ENCODE results near the gene PDCD11.

DNA sequence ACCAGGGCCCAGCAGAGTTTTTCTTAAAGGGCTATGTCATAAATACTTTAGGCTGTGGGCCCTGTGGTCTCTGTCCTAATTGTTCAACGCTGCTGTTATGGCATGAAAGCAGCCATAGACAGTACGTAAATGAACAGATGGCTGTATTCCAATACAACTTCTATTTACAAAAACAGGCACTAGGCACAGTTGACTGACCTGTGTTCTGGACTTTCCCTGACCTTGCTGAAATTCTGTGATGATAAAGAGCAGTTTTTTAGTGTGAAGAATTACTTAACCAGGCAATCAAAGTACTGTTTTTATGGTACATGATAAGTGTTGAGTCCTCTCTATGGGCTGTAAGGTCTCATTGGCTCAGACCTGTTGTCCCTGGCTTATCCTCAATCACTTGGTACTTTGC lies 17.1 kb downstream of the PDCD11 start:
- no peak for TF ChIP-seq POLR2AphosphoS5 (IDR thresholded peaks at IDR 0.05; ENCODE audit: low read depth, low read length)
- no peak for TF ChIP-seq POLR2A (IDR thresholded peaks at IDR 0.05; ENCODE audit: low read depth, low read length)
- TF ChIP-seq TAF1 (IDR thresholded peaks at IDR 0.05; ENCODE audit: low read depth, low read length): no peak
- TF ChIP-seq POU2F2 (IDR thresholded peaks at IDR 0.05; ENCODE audit: low read depth, low read length): no peak
- no peak for TF ChIP-seq SPI1 (IDR thresholded peaks at IDR 0.05; ENCODE audit: low read depth, low read length)
- TF ChIP-seq PAX5 (IDR thresholded peaks at IDR 0.05; ENCODE audit: insufficient read depth, low read length, severe bottlenecking): no peak

All from GM12891 (cell line).